H9 (cell line): Measurements from ENCODE around the gene MITD1. TPM values are rescaled to one million over a fixed set of nuclear protein-coding genes. Genes with fewer than 3 reads are reported as not detected.
A peak's percentile ranks its signal among the peaks of the same experiment; 100 is the strongest.

Experiments used
- DNase-seq: peaks from one replicate; pipeline ENCODE4 v3.0.0-alpha.2; 2017
- H2AFZ ChIP-seq: one replicate; pipeline ENCODE4 v1.6.1; 2013; ENCODE audit warnings: mild to moderate bottlenecking, low read length, control low read depth, moderate library complexity
- H2AK5ac ChIP-seq: 2 replicates; pipeline ENCODE4 v1.6.1; 2013; ENCODE audit warnings: low read length, control low read depth, mixed read lengths; ENCODE audit not compliant: insufficient read length
- H2BK120ac ChIP-seq: one replicate; pipeline ENCODE4 v1.6.1; 2013; ENCODE audit warnings: low read depth, mild to moderate bottlenecking, low read length, control low read depth, inconsistent platforms; ENCODE audit not compliant: poor library complexity, severe bottlenecking
- H2BK12ac ChIP-seq: 2 replicates; pipeline ENCODE4 v1.6.1; 2013; ENCODE audit warnings: low read length, control low read depth, mixed read lengths, low read depth; ENCODE audit not compliant: insufficient read length
- H2BK15ac ChIP-seq: 2 replicates; pipeline ENCODE4 v1.6.1; 2013; ENCODE audit warnings: low read depth, low read length, control low read depth
- H2BK20ac ChIP-seq: one replicate; pipeline ENCODE4 v1.6.1; 2013; ENCODE audit warnings: low read depth, mild to moderate bottlenecking, low read length, control low read depth, inconsistent platforms; ENCODE audit not compliant: poor library complexity, severe bottlenecking
- H2BK5ac ChIP-seq: 2 replicates; pipeline ENCODE4 v1.6.1; 2013; ENCODE audit warnings: low read length, control low read depth, mixed read lengths; ENCODE audit not compliant: insufficient read length
- H3K14ac ChIP-seq: 2 replicates; pipeline ENCODE4 v1.6.1; 2013; ENCODE audit warnings: low read length, control low read depth; ENCODE audit not compliant: insufficient read depth
- H3K18ac ChIP-seq: 2 replicates; pipeline ENCODE4 v1.6.1; 2013; ENCODE audit warnings: low read depth, mild to moderate bottlenecking, mixed read lengths, low read length, control low read depth; ENCODE audit not compliant: insufficient read length
- H3K23ac ChIP-seq: 2 replicates; pipeline ENCODE4 v1.6.1; 2013; ENCODE audit warnings: low read length, control low read depth, mixed read lengths, low read depth; ENCODE audit not compliant: insufficient read length
- H3K23me2 ChIP-seq: 2 replicates; pipeline ENCODE4 v1.6.1; 2013; ENCODE audit warnings: low read depth, mild to moderate bottlenecking, mixed read lengths, low read length, control low read depth; ENCODE audit not compliant: insufficient read length, poor library complexity, severe bottlenecking
- H3K27ac ChIP-seq: 2 replicates; pipeline ENCODE4 v1.5.1; 2013; ENCODE audit warnings: low read length, control low read depth, mixed read lengths, low read depth; ENCODE audit not compliant: insufficient read length
- H3K27me3 ChIP-seq: 2 replicates; pipeline ENCODE4 v1.6.1; 2013; ENCODE audit warnings: low read length, control low read depth, inconsistent platforms; ENCODE audit not compliant: insufficient read depth
- H3K4ac ChIP-seq: 2 replicates; pipeline ENCODE4 v1.6.1; 2013; ENCODE audit warnings: low read depth, mild to moderate bottlenecking, control low read depth, inconsistent platforms, low read length, moderate library complexity
- H3K4me1 ChIP-seq: 2 replicates; pipeline ENCODE4 v1.6.1; 2013; ENCODE audit warnings: low read length, control low read depth, inconsistent platforms; ENCODE audit not compliant: insufficient read depth
- H3K4me2 ChIP-seq: 2 replicates; pipeline ENCODE4 v1.6.1; 2013; ENCODE audit warnings: low read length, control low read depth, mixed read lengths; ENCODE audit not compliant: insufficient read length, insufficient read depth
- H3K56ac ChIP-seq: 2 replicates; pipeline ENCODE4 v1.6.1; 2013; ENCODE audit warnings: low read depth, mild to moderate bottlenecking, mixed read lengths, low read length, control low read depth; ENCODE audit not compliant: insufficient read length
- H3K79me1 ChIP-seq: 2 replicates; pipeline ENCODE4 v1.6.1; 2013; ENCODE audit warnings: low read depth, mild to moderate bottlenecking, moderate library complexity, low read length, control low read depth, inconsistent platforms; ENCODE audit not compliant: insufficient read depth, poor library complexity, severe bottlenecking
- H3K79me2 ChIP-seq: 2 replicates; pipeline ENCODE4 v1.6.1; 2013; ENCODE audit warnings: low read length, control low read depth, inconsistent platforms; ENCODE audit not compliant: insufficient read depth
- H3K9ac ChIP-seq: 2 replicates; pipeline ENCODE4 v1.6.1; 2013; ENCODE audit warnings: low read length, control low read depth, mixed read lengths; ENCODE audit not compliant: insufficient read length; ENCODE audit errors: extremely low read depth
- H3K9me3 ChIP-seq: one replicate; pipeline ENCODE4 v1.6.1; 2013; ENCODE audit warnings: low read depth, low read length, inconsistent platforms; ENCODE audit not compliant: control insufficient read depth
- H3T11ph ChIP-seq: one replicate; pipeline ENCODE4 v1.6.1; 2013; ENCODE audit warnings: mild to moderate bottlenecking, low read length, control low read depth, inconsistent platforms
- H4K20me1 ChIP-seq: one replicate; pipeline ENCODE4 v1.6.1; 2013; ENCODE audit not compliant: control insufficient read depth, insufficient read length, insufficient read depth
- H4K5ac ChIP-seq: 2 replicates; pipeline ENCODE4 v1.6.1; 2013; ENCODE audit warnings: low read depth, mild to moderate bottlenecking, mixed read lengths, low read length, control low read depth; ENCODE audit not compliant: insufficient read length
- H4K8ac ChIP-seq: replicated peaks from 2 replicates; pipeline ENCODE4 v1.6.1; 2013; ENCODE audit warnings: low read length, control low read depth, mixed read lengths, low read depth; ENCODE audit not compliant: insufficient read length
- H4K91ac ChIP-seq: 2 replicates; pipeline ENCODE4 v1.6.1; 2013; ENCODE audit warnings: low read depth, mild to moderate bottlenecking, moderate library complexity, mixed read lengths, low read length, control low read depth; ENCODE audit not compliant: insufficient read length
- H3K27ac Mint-ChIP-seq, 3 experiments: 2 replicates in 2 of 3; 3 replicates in 1 of 3; pipeline ENCODE4 v1.8.0; 2020 to 2021; ENCODE audit warnings: mixed read lengths in 3 of 3, mild to moderate bottlenecking in 1 of 3, moderate library complexity in 1 of 3
- H3K27me3 Mint-ChIP-seq: 2 replicates; pipeline ENCODE4 v1.8.0; 2021; ENCODE audit warnings: low read depth, mild to moderate bottlenecking, moderate library complexity, mixed read lengths
- H3K36me3 Mint-ChIP-seq, 3 experiments: 2 replicates in 2 of 3; 3 replicates in 1 of 3; pipeline ENCODE4 v1.8.0; 2020 to 2021; ENCODE audit warnings: low read depth in 3 of 3, mixed read lengths in 3 of 3; ENCODE audit not compliant: insufficient read depth in 1 of 3
- H3K4me1 Mint-ChIP-seq, 2 experiments: 2 replicates each; pipeline ENCODE4 v1.8.0; 2020; ENCODE audit warnings: mixed read lengths in 2 of 2
- H3K4me3 Mint-ChIP-seq, 2 experiments: 2 replicates in 1 of 2; 3 replicates in 1 of 2; pipeline ENCODE4 v1.8.0; 2020 to 2021; ENCODE audit warnings: mild to moderate bottlenecking in 2 of 2, mixed read lengths in 2 of 2, moderate library complexity in 1 of 2
- H3K9me3 Mint-ChIP-seq, 2 experiments: 2 replicates in 1 of 2; 3 replicates in 1 of 2; pipeline ENCODE4 v1.8.0; 2020; ENCODE audit warnings: mild to moderate bottlenecking in 2 of 2, mixed read lengths in 2 of 2, moderate library complexity in 1 of 2
- WGBS: extraction: QIAGEN DNeasy Blood & Tissue Kit; methylation state at CpG from one replicate; pipeline ENCODE4 v1.1.7; 2013; ENCODE audit warnings: missing lambda C conversion rate, low lambda C conversion rate, mixed read lengths; ENCODE audit not compliant: insufficient read length; ENCODE audit errors: extremely low coverage; 5-methylcytosine and 5-hydroxymethylcytosine counted together
- total RNA-seq: library from RNA; stranded (reverse); gene quantifications from 2 replicates; pipeline ENCODE4 v1.2.1, GENCODE V29; 2021
- TF ChIP-seq, protein P1 (sequence below): fragments of 200-600 bp; sonication (generic); conservative IDR thresholded peaks from 3 replicates; pipeline ENCODE4 v1.8.0; 2021; ENCODE audit warnings: antibody characterized with exemption, mild to moderate bottlenecking

Gene MITD1
- total RNA-seq, 1 experiment from 2014 or later: 35.2 TPM

DNA sequence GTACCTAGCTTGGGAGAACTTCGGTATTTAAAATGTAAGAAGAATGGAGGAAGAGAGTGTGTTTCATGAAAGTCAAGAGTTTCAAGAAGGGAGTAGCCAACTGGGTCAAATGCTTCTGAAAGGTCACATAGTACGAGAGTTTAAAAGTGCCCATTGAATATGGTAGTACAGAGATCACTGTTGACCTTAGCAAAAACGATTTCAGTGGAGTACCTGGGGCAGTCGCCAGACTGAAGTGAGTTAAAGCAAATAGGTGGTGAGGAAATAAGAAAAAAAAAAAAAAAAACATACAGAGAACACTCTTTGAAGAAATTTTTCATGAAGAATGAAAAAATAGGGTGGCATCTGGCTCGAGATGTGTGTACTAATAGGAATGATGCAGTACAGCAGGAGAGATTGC, 14.6 kb downstream of the MITD1 start:
- Histone ChIP-seq H3K27ac (no peak overlapping the region), H4K20me1 (no peaks in the 10 kb centered on the region), H3K23ac (no peak overlapping the region), H3K4me2 (no peak overlapping the region), H2BK20ac (no peak overlapping the region), H3K56ac (no peak overlapping the region), H3K9ac (no peak overlapping the region), H2BK15ac (no peak overlapping the region), H3K79me2 (no peaks in the 10 kb centered on the region), H3K14ac (no peak overlapping the region), H3K9me3 (no peaks in the 10 kb centered on the region), H2AK5ac (no peak overlapping the region), H4K91ac (no peak overlapping the region), H3K4me1 (no peaks in the 10 kb centered on the region), H3K4ac (no peak overlapping the region), H2BK5ac (no peak overlapping the region), H4K5ac (no peak overlapping the region), H2AFZ (no peak overlapping the region), H2BK120ac (no peak overlapping the region), H3T11ph (no peak overlapping the region), H3K79me1 (no peaks in the 10 kb centered on the region), H2BK12ac (no peak overlapping the region), H3K27me3 (no peaks in the 10 kb centered on the region), H3K23me2 (no peaks in the 10 kb centered on the region), H4K8ac (no peak overlapping the region), H3K18ac (no peak overlapping the region)
- Mint-ChIP-seq H3K27ac (peak overlapping the region in 1 of 3 experiments; percentile 6; a peak in 1 of 7 replicates), H3K36me3 (peaks cover 0 to 39% (median 7%) of the 10 kb centered on the region in 3 experiments; a peak in 5 of 7 replicates), H3K4me3 (no peak overlapping the region), H3K9me3 (no peaks in the 10 kb centered on the region), H3K27me3 (no peaks in the 10 kb centered on the region), H3K4me1 (no peaks in the 10 kb centered on the region)
- TF ChIP-seq, protein P1, sequence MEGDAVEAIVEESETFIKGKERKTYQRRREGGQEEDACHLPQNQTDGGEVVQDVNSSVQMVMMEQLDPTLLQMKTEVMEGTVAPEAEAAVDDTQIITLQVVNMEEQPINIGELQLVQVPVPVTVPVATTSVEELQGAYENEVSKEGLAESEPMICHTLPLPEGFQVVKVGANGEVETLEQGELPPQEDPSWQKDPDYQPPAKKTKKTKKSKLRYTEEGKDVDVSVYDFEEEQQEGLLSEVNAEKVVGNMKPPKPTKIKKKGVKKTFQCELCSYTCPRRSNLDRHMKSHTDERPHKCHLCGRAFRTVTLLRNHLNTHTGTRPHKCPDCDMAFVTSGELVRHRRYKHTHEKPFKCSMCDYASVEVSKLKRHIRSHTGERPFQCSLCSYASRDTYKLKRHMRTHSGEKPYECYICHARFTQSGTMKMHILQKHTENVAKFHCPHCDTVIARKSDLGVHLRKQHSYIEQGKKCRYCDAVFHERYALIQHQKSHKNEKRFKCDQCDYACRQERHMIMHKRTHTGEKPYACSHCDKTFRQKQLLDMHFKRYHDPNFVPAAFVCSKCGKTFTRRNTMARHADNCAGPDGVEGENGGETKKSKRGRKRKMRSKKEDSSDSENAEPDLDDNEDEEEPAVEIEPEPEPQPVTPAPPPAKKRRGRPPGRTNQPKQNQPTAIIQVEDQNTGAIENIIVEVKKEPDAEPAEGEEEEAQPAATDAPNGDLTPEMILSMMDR: no peak
- DNase-seq: no peak
- WGBS: no CpG with 5 or more reads among the region's 5 CpGs
